HCT116 (cell line): ENCODE measurements around the gene INSR.

Source experiments
- EGR1 ChIP-seq: IDR thresholded peaks from 2 replicates; pipeline ENCODE4 v1.6.1; 2012; ENCODE audit warnings: low read depth
- ELF1 ChIP-seq: IDR thresholded peaks from 2 replicates; pipeline ENCODE4 v1.6.1; 2012; ENCODE audit warnings: low read depth, borderline replicate concordance
- EZH2phosphoT487 ChIP-seq: fragments of 200-600 bp; IDR thresholded peaks from 2 replicates; pipeline ENCODE4 v1.6.1; 2018; ENCODE audit warnings: antibody characterized with exemption, borderline replicate concordance
- JUND ChIP-seq: IDR thresholded peaks from 2 replicates; pipeline ENCODE4 v1.6.1; 2012
- POLR2A ChIP-seq: IDR thresholded peaks from 2 replicates; pipeline ENCODE4 v1.7.0; 2011; ENCODE audit warnings: borderline replicate concordance; ENCODE audit not compliant: insufficient read depth, insufficient read length; ENCODE audit errors: extremely low read depth
- POLR2AphosphoS5 ChIP-seq: IDR thresholded peaks from 2 replicates; pipeline ENCODE4 v1.6.1; 2011; ENCODE audit warnings: mild to moderate bottlenecking, low read depth, low read length, moderate library complexity
- RAD21 ChIP-seq: IDR thresholded peaks from 2 replicates; pipeline ENCODE4 v1.6.1; 2012; ENCODE audit warnings: low read depth, mild to moderate bottlenecking
- SIN3A ChIP-seq: IDR thresholded peaks from 2 replicates; pipeline ENCODE4 v1.6.1; 2012; ENCODE audit warnings: low read depth
- SRF ChIP-seq: IDR thresholded peaks from 2 replicates; pipeline ENCODE4 v1.6.1; 2012; ENCODE audit warnings: low read depth
- TF ChIP-seq, protein P1 (sequence below): IDR thresholded peaks from 2 replicates; pipeline ENCODE4 v1.6.1; 2011; ENCODE audit warnings: mild to moderate bottlenecking, low read length, moderate library complexity; ENCODE audit not compliant: insufficient replicate concordance; ENCODE audit errors: extremely low read depth
- TF ChIP-seq, protein P2 (sequence below), 3 experiments: fragments of 200-600 bp in 1 of 3; sonication (generic) in 1 of 3; IDR thresholded peaks in 2 of 3; conservative IDR thresholded peaks in 1 of 3; 2 replicates each; pipeline ENCODE4 v1.5.1; 2012 to 2017; ENCODE audit warnings: low read depth in 2 of 3, low read length in 2 of 3, antibody characterized with exemption in 1 of 3, borderline replicate concordance in 1 of 3, control low read depth in 1 of 3, mild to moderate bottlenecking in 1 of 3, mixed read lengths in 1 of 3, mixed run types in 1 of 3, moderate library complexity in 1 of 3; ENCODE audit not compliant: insufficient read depth in 1 of 3
- TF ChIP-seq, protein P3 (sequence below): IDR thresholded peaks from 2 replicates; pipeline ENCODE4 v1.6.1; 2012
- TF ChIP-seq, protein P4 (sequence below): IDR thresholded peaks from 2 replicates; pipeline ENCODE4 v1.6.1; 2012
- TF ChIP-seq, protein P5 (sequence below): IDR thresholded peaks from 2 replicates; pipeline ENCODE4 v1.6.1; 2012; ENCODE audit warnings: low read depth

DNA sequence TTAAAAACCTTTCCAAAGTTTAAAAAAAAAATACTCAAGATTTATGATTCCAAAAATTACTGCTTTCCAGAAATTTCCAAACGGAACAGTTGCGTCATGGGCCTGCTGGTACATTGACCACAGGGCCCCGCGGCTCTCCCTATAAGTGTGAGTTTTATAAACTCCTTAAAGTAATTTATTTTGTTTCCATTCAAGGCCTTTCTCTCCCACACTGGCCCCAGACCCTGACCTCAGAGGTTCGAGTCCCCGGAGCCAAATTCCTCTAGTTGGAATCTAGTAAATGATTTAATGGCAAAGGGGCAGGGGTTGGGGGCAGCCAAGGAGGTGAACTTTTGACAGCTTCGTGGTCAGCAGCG lies 97.5 kb downstream of the INSR start:
- TF ChIP-seq, protein P1, sequence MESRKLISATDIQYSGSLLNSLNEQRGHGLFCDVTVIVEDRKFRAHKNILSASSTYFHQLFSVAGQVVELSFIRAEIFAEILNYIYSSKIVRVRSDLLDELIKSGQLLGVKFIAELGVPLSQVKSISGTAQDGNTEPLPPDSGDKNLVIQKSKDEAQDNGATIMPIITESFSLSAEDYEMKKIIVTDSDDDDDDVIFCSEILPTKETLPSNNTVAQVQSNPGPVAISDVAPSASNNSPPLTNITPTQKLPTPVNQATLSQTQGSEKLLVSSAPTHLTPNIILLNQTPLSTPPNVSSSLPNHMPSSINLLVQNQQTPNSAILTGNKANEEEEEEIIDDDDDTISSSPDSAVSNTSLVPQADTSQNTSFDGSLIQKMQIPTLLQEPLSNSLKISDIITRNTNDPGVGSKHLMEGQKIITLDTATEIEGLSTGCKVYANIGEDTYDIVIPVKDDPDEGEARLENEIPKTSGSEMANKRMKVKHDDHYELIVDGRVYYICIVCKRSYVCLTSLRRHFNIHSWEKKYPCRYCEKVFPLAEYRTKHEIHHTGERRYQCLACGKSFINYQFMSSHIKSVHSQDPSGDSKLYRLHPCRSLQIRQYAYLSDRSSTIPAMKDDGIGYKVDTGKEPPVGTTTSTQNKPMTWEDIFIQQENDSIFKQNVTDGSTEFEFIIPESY: no peak
- TF ChIP-seq, protein P2, sequence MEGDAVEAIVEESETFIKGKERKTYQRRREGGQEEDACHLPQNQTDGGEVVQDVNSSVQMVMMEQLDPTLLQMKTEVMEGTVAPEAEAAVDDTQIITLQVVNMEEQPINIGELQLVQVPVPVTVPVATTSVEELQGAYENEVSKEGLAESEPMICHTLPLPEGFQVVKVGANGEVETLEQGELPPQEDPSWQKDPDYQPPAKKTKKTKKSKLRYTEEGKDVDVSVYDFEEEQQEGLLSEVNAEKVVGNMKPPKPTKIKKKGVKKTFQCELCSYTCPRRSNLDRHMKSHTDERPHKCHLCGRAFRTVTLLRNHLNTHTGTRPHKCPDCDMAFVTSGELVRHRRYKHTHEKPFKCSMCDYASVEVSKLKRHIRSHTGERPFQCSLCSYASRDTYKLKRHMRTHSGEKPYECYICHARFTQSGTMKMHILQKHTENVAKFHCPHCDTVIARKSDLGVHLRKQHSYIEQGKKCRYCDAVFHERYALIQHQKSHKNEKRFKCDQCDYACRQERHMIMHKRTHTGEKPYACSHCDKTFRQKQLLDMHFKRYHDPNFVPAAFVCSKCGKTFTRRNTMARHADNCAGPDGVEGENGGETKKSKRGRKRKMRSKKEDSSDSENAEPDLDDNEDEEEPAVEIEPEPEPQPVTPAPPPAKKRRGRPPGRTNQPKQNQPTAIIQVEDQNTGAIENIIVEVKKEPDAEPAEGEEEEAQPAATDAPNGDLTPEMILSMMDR (IDR thresholded peaks at IDR 0.05 in 2 of 3, conservative IDR thresholded peaks at IDR 0.05 in 1 of 3; ENCODE audit: borderline replicate concordance in 1 of 3, insufficient read depth in 1 of 3, low read depth in 2 of 3, low read length in 2 of 3): no peak
- no peak for TF ChIP-seq RAD21
- TF ChIP-seq JUND: no peak
- no peak for TF ChIP-seq SIN3A
- no peak for TF ChIP-seq EZH2phosphoT487
- no peak for TF ChIP-seq POLR2A
- no peak for TF ChIP-seq POLR2AphosphoS5
- TF ChIP-seq, protein P3, sequence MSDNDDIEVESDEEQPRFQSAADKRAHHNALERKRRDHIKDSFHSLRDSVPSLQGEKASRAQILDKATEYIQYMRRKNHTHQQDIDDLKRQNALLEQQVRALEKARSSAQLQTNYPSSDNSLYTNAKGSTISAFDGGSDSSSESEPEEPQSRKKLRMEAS: no peak
- TF ChIP-seq, protein P4, sequence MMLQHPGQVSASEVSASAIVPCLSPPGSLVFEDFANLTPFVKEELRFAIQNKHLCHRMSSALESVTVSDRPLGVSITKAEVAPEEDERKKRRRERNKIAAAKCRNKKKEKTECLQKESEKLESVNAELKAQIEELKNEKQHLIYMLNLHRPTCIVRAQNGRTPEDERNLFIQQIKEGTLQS: no peak
- TF ChIP-seq SRF: no peak
- TF ChIP-seq, protein P5, sequence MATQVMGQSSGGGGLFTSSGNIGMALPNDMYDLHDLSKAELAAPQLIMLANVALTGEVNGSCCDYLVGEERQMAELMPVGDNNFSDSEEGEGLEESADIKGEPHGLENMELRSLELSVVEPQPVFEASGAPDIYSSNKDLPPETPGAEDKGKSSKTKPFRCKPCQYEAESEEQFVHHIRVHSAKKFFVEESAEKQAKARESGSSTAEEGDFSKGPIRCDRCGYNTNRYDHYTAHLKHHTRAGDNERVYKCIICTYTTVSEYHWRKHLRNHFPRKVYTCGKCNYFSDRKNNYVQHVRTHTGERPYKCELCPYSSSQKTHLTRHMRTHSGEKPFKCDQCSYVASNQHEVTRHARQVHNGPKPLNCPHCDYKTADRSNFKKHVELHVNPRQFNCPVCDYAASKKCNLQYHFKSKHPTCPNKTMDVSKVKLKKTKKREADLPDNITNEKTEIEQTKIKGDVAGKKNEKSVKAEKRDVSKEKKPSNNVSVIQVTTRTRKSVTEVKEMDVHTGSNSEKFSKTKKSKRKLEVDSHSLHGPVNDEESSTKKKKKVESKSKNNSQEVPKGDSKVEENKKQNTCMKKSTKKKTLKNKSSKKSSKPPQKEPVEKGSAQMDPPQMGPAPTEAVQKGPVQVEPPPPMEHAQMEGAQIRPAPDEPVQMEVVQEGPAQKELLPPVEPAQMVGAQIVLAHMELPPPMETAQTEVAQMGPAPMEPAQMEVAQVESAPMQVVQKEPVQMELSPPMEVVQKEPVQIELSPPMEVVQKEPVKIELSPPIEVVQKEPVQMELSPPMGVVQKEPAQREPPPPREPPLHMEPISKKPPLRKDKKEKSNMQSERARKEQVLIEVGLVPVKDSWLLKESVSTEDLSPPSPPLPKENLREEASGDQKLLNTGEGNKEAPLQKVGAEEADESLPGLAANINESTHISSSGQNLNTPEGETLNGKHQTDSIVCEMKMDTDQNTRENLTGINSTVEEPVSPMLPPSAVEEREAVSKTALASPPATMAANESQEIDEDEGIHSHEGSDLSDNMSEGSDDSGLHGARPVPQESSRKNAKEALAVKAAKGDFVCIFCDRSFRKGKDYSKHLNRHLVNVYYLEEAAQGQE: no peak
- TF ChIP-seq ELF1: no peak
- TF ChIP-seq EGR1: no peak
